BJ (cell line): ENCODE measurements around the gene AOC3. TPM values are rescaled to one million over a fixed set of nuclear protein-coding genes. Genes with fewer than 3 reads are reported as not detected.

Experiments used
- CTCF ChIA-PET: fragments of 350-600 bp; formaldehyde crosslinking; extraction: SDS; loops from one replicate; lab custom pipeline; 2021; ENCODE audit warnings: antibody characterized with exemption, inconsistent platforms; lab: Yijun Ruan, JAX
- POLR2A ChIA-PET: fragments of 300-600 bp; sonication (Branson Sonifier 250); formaldehyde crosslinking; extraction: SDS; loops from one replicate; lab custom pipeline; 2021; ENCODE audit warnings: antibody characterized with exemption; lab: Charles Lee
- DNase-seq: peaks from one replicate; pipeline ENCODE4 v3.0.0-alpha.2; 2011; ENCODE audit warnings: low read depth
- H3K27me3 ChIP-seq: 2 replicates; pipeline ENCODE4 v1.6.0; 2011; ENCODE audit warnings: low read length; ENCODE audit not compliant: control insufficient read depth, insufficient read depth
- H3K36me3 ChIP-seq: 2 replicates; pipeline ENCODE4 v1.5.1; 2011; ENCODE audit warnings: low read length; ENCODE audit not compliant: control insufficient read depth, insufficient read depth
- H3K4me3 ChIP-seq: 2 replicates; pipeline ENCODE4 v1.5.1; 2011; ENCODE audit warnings: low read depth, mild to moderate bottlenecking, control low read depth, low read length
- polyA plus RNA-seq: library from polyadenylated mRNA; depleted of rRNA; stranded (reverse); fragments of >200 nt; gene quantifications from 2 replicates; pipeline ENCODE4 v1.2.3, GENCODE V29; 2011
- TF ChIP-seq, protein P1 (sequence below): IDR thresholded peaks from 2 replicates; pipeline ENCODE4 v1.5.1; 2011; ENCODE audit warnings: low read depth, mild to moderate bottlenecking, control low read depth, inconsistent platforms, low read length, moderate library complexity; ENCODE audit not compliant: insufficient read depth

The AOC3 gene
- polyA plus RNA-seq, 1 experiment = 0.22 TPM

DNA sequence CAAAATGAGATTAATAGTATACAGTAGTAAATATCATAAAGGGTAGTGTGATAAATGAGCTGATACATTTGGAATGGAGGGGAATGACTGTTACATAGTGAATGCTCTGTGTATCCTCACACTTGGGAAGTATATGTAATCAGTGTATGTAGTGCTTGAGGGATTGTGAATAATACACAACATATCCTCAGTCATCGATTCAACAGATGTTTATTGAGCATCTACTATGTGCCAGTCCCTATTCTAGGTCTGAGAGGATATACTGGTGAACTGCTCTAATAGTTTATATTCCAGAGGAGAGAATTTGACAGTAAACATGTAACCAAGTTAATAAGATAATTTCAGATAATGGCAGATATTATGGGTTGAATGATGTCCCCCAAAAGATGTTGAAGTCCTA lies 23.5 kb upstream of the AOC3 start:
- H3K27me3 ChIP-seq = 0 out of 2 replicates have a peak, but pooled peaks cover 1% of the 10 kb centered on the region
- no peak for DNase-seq
- H3K36me3 ChIP-seq = no peaks in the 10 kb centered on the region
- TF ChIP-seq, protein P1, sequence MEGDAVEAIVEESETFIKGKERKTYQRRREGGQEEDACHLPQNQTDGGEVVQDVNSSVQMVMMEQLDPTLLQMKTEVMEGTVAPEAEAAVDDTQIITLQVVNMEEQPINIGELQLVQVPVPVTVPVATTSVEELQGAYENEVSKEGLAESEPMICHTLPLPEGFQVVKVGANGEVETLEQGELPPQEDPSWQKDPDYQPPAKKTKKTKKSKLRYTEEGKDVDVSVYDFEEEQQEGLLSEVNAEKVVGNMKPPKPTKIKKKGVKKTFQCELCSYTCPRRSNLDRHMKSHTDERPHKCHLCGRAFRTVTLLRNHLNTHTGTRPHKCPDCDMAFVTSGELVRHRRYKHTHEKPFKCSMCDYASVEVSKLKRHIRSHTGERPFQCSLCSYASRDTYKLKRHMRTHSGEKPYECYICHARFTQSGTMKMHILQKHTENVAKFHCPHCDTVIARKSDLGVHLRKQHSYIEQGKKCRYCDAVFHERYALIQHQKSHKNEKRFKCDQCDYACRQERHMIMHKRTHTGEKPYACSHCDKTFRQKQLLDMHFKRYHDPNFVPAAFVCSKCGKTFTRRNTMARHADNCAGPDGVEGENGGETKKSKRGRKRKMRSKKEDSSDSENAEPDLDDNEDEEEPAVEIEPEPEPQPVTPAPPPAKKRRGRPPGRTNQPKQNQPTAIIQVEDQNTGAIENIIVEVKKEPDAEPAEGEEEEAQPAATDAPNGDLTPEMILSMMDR = no peak
- ChIA-PET POLR2A (interaction anchor here (0.5 kb wide), 1 partner anchor 173 kb away, joined by 5 read pairs; no protein-coding TSS in a partner anchor), CTCF (no interaction called here)
- H3K4me3 ChIP-seq = no peak overlapping the region

DNA sequence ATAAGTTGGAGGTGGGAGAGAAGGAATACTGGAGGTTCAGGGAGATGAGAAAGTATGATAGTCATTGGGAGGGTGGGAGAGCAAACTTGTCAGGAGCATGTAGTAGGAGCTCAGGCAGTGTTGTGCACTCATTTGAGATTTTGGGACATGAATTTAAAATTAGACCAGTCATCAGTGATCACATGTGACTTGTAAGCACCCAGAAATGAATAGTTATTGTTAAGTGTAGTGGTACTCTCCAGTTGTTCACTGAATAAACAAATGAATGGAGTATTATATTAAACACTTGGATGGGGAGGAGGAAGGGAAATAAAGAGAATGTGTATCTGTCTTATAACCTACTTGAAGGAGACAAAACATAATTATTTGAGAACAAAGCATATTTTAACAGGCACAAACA lies 20.0 kb upstream of the AOC3 start:
- POLR2A ChIA-PET = no interaction called here
- no peak for DNase-seq
- H3K36me3 ChIP-seq = no peaks in the 10 kb centered on the region; the same call in 1 of the 2 replicates
- CTCF ChIA-PET = interaction anchor here (1.0 to 5.5 kb wide), 2 partner anchors 8 to 10 kb away, joined by 5 to 34 read pairs; partner anchors contain the start of gene BECN1
- 0 out of 2 replicates have a peak, but pooled peaks cover 1% of the 10 kb centered on the region for H3K27me3 ChIP-seq
- TF ChIP-seq, protein P1 = no peak
- no peak overlapping the region for H3K4me3 ChIP-seq

DNA sequence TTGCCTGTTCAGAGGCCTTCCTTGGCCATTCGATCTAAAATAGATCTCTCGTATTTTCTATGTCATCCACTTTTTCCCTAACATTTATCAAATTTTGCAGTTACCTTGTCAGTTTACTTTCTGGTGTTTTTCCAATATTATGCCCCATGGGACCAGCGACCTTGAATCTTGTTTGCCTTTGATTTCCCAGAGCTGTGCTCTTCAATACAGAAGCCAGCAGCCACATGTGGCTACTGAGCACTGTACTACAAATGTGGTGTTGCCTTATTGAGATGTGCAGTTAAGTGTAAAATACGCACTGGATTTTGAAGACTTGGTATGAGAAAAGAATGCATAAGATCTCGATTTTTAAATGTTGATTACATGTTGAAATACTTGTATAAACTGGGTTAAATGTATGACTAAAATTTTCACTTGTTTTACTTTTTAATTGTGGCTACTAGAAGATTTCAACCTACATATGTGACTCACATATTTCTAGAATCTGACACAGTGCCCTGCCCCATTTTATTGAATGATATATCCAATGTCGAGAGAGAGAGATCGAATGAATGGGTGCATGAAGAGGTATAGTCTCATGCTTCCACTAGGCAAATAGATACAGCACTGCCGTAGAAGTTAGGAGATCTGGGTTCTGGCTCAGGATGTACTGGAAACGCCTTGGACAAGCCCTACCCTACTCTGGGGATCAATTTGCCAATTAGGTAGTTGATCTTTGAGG lies 18.6 kb upstream of the AOC3 start:
- Histone ChIP-seq H3K36me3 (peaks cover 2% of the 10 kb centered on the region), H3K27me3 (0 out of 2 replicates have a peak, but pooled peaks cover 1% of the 10 kb centered on the region), H3K4me3 (peak overlapping the region; percentile 74)
- no peak for DNase-seq
- POLR2A ChIA-PET = interaction anchor here (1.3 kb wide), 1 partner anchor 8 kb away, joined by 8 read pairs; the partner anchor contains the start of gene BECN1
- CTCF ChIA-PET = interaction anchor here (1.3 to 5.5 kb wide), 2 partner anchors 9 to 166 kb away, joined by 3 to 34 read pairs; partner anchors contain the start of genes BECN1 and RPL27
- TF ChIP-seq, protein P1 = no peak

DNA sequence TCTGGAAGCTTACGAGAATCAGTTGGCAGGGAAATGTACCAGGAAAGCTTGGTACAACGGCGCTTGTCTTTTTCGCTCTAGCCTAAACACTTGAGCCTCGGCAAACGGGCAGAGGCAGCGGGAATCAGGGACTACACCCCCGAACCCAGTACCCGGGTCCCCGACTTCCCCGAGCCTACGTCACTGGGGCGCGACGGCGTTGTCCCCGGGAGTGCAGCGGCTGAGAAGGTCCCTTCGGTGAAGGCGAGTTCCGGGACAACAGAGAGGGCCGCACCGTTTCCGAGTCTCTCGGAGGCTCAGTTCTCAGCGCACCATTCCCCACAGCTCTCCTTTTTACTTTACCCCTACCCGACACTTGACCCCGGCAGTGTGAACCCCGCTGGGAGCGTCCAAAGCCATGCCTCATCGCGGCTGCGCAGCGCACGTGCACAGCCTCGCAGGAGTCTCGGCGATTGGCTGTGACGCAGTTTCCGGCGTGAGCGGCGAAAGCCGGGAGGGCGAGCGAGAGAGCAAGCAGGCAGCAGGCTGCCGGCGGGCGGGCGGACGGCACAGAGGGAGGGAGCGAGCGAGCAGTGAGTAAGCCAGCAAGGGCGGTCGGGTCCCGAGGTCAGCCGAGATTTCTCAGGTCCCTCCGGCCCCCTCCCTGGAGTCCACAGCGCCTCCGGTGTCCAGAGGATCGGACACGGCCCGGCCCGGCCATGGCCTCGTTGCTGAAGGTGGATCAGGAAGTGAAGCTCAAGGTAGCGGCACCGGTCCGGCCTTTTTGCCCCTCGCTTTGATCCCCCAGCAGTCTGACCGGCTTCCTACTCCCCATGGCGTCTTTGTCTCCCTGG lies 17.8 kb upstream of the AOC3 start, which contains the start of gene PSME3:
Gene PSME3 (plus strand): TSS at position 464 of the 833 bp plus-strand sequence. CDS start 235 bp downstream, at position 699.
- TF ChIP-seq, protein P1 = no peak
- ChIA-PET POLR2A (interaction anchor here (1.3 kb wide), 1 partner anchor 9 kb away, joined by 8 read pairs; the partner anchor contains the start of gene BECN1), CTCF (interaction anchor here (1.1 to 5.5 kb wide), 3 partner anchors 10 to 165 kb away, joined by 3 to 34 read pairs (median 4); partner anchors contain the start of genes BECN1 and RPL27)
- H3K4me3 ChIP-seq = peak within 1 kb of the TSS; percentile 74
- DNase-seq = no peak
- no peaks in the 10 kb centered on the region for H3K27me3 ChIP-seq
- H3K36me3 ChIP-seq = peaks cover 5% of the 10 kb centered on the region
